Measurements from ENCODE around the gene FHOD3. TPM values are rescaled to one million over a fixed set of nuclear protein-coding genes. Genes with fewer than 3 reads are reported as not detected.

FHOD3 gene
- total RNA-seq, 1 donor: not detected

- DNase-seq (ENCODE audit: low read depth in 2 of 3, low spot score in 2 of 3): no peak
These were observed 24.3 kb downstream of the FHOD3 start for GRCh38 chr18:36321658-36322407.

GRCh38 chr18:36322408-36322728 is 24.9 kb downstream of the FHOD3 start:
- DNase-seq (ENCODE audit: low read depth in 2 of 3, low spot score in 2 of 3): no peak

- DNase-seq (ENCODE audit: low read depth in 2 of 3, low spot score in 2 of 3): no peak
These were observed 25.2 kb downstream of the FHOD3 start for GRCh38 chr18:36322734-36323133.

- no peak for DNase-seq (ENCODE audit: low read depth in 2 of 3, low spot score in 2 of 3)
These were observed 25.9 kb downstream of the FHOD3 start for GRCh38 chr18:36323421-36323820.

- no peak for DNase-seq (ENCODE audit: low read depth in 2 of 3, low spot score in 2 of 3)
These were observed 28.3 kb downstream of the FHOD3 start for GRCh38 chr18:36325846-36326245.

GRCh38 chr18:36326771-36327170 is 29.3 kb downstream of the FHOD3 start:
- DNase-seq (ENCODE audit: low read depth in 2 of 3, low spot score in 2 of 3): no peak

GRCh38 chr18:36327352-36328316 is 30.1 kb downstream of the FHOD3 start:
- DNase-seq (ENCODE audit: low read depth in 2 of 3, low spot score in 2 of 3): no peak

- no peak for DNase-seq (ENCODE audit: low read depth in 2 of 3, low spot score in 2 of 3)
These were observed 30.9 kb downstream of the FHOD3 start for GRCh38 chr18:36328385-36328858.

- DNase-seq (ENCODE audit: low read depth in 2 of 3, low spot score in 2 of 3): no peak
These were observed 31.4 kb downstream of the FHOD3 start for GRCh38 chr18:36328916-36329315.

- no peak for DNase-seq (ENCODE audit: low read depth in 2 of 3, low spot score in 2 of 3)
These were observed 32.3 kb downstream of the FHOD3 start for GRCh38 chr18:36329684-36330434.

- no peak for DNase-seq (ENCODE audit: low read depth in 2 of 3, low spot score in 2 of 3)
These were observed 33.0 kb downstream of the FHOD3 start for GRCh38 chr18:36330435-36331052.

GRCh38 chr18:36331521-36331971 is 34.0 kb downstream of the FHOD3 start:
- DNase-seq (ENCODE audit: low read depth in 2 of 3, low spot score in 2 of 3): no peak

- DNase-seq (ENCODE audit: low read depth in 2 of 3, low spot score in 2 of 3): no peak
These were observed 35.9 kb downstream of the FHOD3 start for GRCh38 chr18:36333414-36333813.

- no peak for DNase-seq (ENCODE audit: low read depth in 2 of 3, low spot score in 2 of 3)
These were observed 37.3 kb downstream of the FHOD3 start for GRCh38 chr18:36334798-36335197.

GRCh38 chr18:36335476-36336279 is 38.2 kb downstream of the FHOD3 start:
- DNase-seq (ENCODE audit: low read depth in 2 of 3, low spot score in 2 of 3): no peak

GRCh38 chr18:36337679-36338402 is 40.3 kb downstream of the FHOD3 start:
- no peak for DNase-seq (ENCODE audit: low read depth in 2 of 3, low spot score in 2 of 3)

GRCh38 chr18:36338403-36338933 is 41.0 kb downstream of the FHOD3 start:
- no peak for DNase-seq (ENCODE audit: low read depth in 2 of 3, low spot score in 2 of 3)

- no peak for DNase-seq (ENCODE audit: low read depth in 2 of 3, low spot score in 2 of 3)
These were observed 42.7 kb downstream of the FHOD3 start for GRCh38 chr18:36340246-36340645.

GRCh38 chr18:36341944-36342343 is 44.4 kb downstream of the FHOD3 start:
- no peak for DNase-seq (ENCODE audit: low read depth in 2 of 3, low spot score in 2 of 3)

Measured in hematopoietic multipotent progenitor cell (in vitro differentiated cells).